HG02759 (cell line): Measurements from ENCODE around the gene LYZL6.
"Not testable (repeated sequence)": the region's sequence is repeated elsewhere in the genome, so short reads cannot be mapped to it uniquely, and the experiment has no call there.

Experiments used
- ATAC-seq: cut with Tn5 transposase; IDR thresholded peaks from one replicate; pipeline ENCODE4 v1.9.1; 2021; ENCODE audit warnings: mild to moderate bottlenecking, moderate library complexity; ENCODE audit not compliant: unreplicated experiment

The LYZL6 gene

DNA sequence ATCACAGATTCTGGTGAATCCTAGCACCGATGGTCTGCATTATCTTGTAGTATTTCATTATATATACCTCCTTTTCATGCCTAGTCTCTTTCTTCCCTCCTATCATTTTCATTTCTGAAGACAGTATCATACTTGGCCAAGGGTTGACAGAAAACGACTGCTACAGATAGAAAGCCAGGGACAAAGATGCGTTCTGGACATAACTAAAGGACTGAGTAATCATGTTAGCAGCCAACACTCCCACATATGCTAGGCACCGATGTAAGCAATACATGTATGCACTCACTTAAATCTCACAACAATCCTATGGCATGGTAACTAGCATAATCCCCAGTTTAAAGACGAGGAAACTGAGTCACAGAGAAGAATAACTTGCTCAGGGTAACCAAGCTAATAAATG, 35.8 kb downstream of the LYZL6 start:
- no peak for ATAC-seq

- no peak for ATAC-seq
These were observed 36.4 kb downstream of the LYZL6 start for GRCh38 chr17:35906926-35907637.

DNA sequence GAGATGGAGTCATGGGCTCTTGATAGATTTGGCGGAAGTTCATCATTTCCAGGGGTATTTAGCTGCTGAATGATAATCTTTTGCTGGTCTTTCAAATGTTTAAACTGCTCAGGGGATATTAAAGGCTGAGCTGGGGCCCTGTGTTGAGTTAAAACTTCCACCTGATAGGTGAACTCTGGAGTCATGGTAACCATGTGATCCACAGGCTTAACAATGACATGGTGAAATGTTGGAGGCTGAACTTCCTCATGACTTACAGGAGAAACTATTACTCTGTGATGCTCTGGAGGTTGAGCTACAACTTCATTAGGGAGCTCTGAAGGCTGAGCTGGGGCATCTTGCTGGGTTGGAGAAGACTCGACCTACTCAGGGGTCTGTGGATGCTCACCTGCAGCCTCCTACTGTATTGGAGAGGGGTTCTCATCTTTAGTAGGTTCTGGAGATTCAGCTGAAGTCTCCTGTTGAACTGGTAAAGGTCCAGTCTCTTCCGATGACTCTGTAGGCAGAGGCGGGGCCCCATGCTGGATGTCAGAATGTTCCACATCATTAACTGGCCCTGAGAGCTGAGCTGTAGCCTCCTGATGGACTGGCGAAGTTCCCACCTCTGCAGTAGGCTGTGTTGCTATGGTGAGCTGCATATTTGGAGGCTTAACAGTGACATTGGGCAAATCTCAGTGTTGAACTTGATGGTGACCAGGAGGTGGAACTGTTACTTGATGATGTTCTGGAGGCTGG, 37.2 kb downstream of the LYZL6 start:
- no peak for ATAC-seq

GRCh38 chr17:35903451-35903850, 40.1 kb downstream of the LYZL6 start:
- no peak for ATAC-seq

- no peak for ATAC-seq
These were observed 41.8 kb downstream of the LYZL6 start for GRCh38 chr17:35901631-35902175.

GRCh38 chr17:35900708-35901480, 42.6 kb downstream of the LYZL6 start:
- no peak for ATAC-seq

DNA sequence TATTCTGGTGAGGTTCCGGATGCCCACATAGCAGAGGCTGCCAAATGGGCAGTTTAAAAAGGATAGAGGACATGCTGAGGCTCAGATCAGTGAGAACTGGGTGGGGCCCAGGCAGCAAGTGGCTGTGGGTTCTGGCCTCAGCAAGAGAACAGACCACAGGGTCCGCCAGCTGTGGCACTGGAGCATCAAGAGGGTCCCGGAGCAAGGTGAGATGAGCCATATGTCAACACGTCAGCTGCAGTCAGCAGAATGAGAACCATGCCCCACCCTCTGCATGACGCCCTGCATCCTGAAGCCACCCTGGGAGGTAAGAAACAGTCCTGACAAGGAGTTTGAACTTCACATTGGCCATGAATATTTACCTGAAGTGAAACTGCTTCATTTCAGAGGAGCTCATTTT, 43.2 kb downstream of the LYZL6 start:
- ATAC-seq = no peak

DNA sequence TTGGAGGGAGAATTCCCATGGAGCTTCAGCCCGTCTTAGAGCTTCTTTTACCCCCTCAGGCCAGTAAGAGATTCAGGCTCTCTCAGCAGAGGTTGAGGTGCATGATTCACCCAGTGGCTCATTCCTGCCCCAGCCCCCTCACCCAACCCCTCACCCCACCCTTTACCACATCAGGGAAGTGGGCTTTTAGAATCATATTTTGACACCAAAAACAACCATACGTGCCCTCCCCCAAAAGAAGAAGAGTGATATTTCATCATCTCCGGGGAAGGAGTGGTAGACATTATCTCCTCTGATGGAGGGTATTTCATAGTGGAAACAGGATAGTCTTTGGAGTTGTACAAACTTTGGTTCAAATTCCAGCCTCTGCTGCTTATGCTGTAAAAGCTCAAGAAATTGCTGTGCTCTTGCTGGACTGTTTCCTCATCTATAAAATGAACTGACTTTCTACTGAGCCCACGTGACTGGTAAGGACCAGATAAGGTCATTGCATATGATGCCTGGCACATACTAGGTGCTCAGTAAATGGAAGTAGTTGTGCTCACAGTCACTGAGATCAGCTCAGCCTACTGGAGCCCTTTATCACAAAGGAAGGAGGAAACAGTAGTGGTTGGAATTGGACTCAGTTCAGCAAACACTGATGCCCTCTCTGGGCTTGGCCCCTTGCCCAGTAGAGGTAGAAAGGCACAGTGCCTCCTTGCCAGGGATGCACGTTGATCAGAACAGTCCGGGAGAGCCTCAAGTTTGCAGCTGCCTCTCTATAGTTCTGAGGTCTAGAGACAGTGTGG, 45.0 kb downstream of the LYZL6 start:
- no peak for ATAC-seq

- ATAC-seq = not testable (repeated sequence)
These were observed 45.7 kb downstream of the LYZL6 start for GRCh38 chr17:35897772-35898171.

DNA sequence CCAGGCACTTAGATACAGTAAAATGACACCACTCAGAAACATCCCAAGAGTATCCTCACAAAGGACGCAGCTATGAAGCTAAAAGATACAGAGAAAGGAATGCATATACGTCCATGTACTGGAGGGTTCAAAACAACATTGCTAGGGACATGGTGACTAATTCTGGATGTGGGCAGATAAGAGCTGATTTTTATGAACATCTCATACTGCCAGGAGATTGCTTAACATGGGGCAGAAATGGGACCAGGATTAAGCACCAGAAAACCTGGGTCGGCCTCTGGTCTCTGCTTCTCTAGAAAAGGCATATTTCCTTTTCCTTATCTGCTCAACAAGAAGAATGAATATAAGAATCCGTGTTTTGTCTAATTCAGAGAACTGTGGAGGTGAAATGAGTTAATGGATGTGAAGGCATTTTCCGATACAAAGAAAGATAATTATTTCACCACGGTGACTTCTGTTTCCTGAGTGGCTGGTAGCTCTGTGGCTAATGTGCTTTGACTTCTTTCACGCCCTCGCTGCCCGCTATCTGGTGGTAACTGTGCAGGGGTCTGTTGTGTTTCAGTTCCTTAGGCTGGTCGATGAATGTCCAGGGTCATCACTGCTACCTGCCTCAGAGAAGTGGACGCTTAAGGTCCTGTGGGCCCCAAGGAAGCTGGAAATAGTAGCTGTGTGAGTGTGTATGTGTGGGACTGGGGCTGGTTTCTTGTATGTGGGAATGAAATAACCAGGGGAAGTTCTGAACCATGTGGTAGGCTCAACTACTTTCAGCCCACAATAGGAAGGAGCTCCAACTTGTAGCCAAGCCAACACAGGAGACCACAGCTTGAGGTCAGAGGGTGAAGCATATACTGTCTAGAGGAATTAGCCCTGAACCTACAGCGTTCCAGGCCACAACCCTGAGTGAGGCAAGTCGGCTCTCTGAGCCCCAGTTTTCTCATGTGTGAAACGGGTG, 47.6 kb downstream of the LYZL6 start:
- peak; percentile 45 for ATAC-seq

- no peak for ATAC-seq
These were observed 49.3 kb downstream of the LYZL6 start for GRCh38 chr17:35894206-35894605.

- ATAC-seq = no peak
These were observed 49.8 kb downstream of the LYZL6 start for GRCh38 chr17:35893751-35894150.

DNA sequence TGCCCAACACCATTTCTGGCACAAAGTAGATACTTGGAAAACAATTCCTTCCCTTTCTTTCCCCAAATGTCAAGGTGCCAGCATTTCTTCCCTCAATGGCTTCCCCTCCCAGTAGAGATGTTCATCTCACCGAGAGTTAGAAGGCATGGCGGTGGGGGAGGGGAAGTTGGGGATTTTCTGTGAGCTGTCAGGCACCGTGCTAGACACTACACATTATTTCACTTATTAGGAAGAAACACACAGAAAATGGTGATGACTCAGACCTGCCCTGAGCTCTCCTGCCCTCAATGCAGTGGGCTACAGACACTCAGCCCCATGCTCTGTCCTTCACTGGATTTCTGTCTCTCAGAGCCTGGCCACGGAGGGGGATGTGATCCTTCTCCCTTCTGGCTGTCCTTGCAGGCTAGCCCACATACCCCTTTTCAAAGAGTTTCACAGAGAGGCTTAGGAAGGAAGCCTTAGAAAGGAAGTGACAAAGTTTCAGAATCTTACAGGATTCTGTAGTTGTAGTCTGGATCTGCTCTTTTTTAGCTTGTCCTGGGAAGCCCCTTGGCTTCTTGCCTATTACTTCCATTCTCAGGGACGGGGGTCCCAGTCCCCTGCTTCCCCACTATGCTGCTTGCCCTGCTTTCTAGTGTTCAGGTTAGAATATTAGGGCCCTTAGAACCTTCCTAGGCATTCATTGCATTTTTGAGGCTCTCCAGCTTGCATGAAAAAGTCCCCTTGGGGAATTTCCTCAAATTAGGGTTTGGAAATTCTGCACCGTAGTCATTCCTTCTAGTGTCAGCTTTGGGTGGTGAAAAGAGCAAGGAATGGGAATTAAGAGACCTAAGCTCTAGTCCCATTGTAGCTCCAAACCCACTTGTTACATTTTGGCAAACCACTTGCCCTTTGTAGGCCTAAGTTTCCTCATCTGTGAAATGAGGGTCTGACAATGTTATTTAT, 51.1 kb downstream of the LYZL6 start:
- ATAC-seq = peak; percentile 49

DNA sequence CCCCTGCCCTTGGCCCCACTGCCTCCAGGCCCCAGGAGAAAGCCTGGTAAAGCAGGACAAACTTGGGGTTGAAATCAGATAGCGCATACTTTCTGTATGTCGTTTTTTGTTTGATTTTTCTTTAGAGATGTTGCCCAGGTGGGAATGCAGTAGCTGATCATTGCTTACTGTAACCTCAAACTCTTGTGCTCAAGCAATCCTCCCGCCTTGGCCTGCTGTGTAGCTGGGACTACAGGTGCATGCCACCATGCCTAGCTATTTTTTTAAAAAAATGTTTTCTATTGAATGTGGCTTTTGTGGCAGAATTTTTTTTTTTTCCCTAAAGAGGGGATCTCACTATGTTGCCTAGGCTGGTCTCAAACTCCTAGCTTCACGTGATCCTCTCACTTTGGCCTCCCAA, 52.2 kb downstream of the LYZL6 start:
- ATAC-seq = no peak

- no peak for ATAC-seq
These were observed 52.7 kb downstream of the LYZL6 start for GRCh38 chr17:35890774-35891155.

DNA sequence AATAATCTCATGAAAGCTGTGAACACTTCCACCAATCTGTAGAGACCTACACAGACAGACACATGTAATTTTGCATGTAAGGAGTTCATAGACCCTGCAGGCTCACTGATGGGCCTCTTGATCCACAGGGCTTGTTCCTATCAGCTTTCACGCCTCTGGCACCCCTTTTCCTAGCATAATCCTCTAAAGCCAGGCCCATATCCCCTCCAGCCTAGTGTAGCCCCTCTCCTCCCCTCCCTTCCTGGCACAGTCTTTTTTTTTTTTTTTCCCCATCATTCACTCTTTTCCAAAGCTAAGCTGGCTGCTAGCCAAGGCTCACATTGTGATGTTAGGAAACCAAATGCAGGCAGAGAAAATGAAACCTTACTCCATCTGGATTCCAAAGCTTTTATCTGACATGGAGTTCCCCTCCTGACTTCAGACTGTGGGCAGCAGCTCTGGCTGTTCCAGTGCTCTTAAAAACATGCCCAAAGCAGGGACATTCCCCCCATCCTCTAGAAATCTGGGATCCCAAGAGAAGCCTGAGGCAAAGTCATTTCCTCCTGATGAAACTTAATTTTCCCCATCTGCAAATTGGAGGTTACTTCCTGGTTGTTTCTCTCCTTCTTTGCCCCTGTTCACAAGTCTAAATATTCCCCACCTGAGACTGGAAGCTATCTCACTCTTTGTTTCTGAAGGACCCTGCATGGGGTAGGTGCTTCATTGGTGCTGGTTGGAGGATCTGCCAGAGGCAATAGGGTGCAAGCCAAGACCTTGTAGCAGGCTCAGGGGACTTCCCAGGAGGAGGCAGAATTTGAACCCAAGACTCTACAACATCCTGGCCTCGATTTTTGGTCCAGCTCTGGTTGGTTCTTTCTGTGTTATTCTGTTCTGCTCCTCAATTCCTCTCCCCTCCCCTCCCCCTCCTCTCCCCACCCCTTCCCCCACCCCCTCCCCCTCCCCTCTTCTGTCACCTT, 53.4 kb downstream of the LYZL6 start:
- no peak for ATAC-seq

GRCh38 chr17:35889241-35889640, 54.3 kb downstream of the LYZL6 start:
- ATAC-seq = no peak
